GM23338 (cell line): ENCODE results near the gene CRYGB. TPM values are rescaled to one million over a fixed set of nuclear protein-coding genes. Genes with fewer than 3 reads are reported as not detected.
"Not testable (repeated sequence)": the region's sequence is repeated elsewhere in the genome, so short reads cannot be mapped to it uniquely, and the experiment has no call there.

ENCODE experiments used
- ATAC-seq: fragments of 200-7000 bp; cut with Tn5 transposase; 3 replicates; pipeline ENCODE4 v1.9.1; 2020
- DNase-seq: peaks from one replicate; pipeline ENCODE4 v3.0.0-alpha.2; 2015; ENCODE audit warnings: low spot score
- H2AFZ ChIP-seq: fragments of 200-600 bp; sonication (generic); 2 replicates; pipeline ENCODE4 v1.8.0; 2016; ENCODE audit warnings: antibody characterized with exemption, mild to moderate bottlenecking, moderate library complexity
- H3F3A ChIP-seq: fragments of 200-600 bp; sonication (generic); replicated peaks from 2 replicates; pipeline ENCODE4 v1.8.0; 2017; ENCODE audit warnings: antibody characterized with exemption, mixed run types, low read depth
- H3K27ac ChIP-seq: fragments of 200-600 bp; sonication (generic); 2 replicates; pipeline ENCODE4 v1.6.1; 2016; ENCODE audit warnings: low read depth
- H3K27me3 ChIP-seq: fragments of 200-600 bp; sonication (generic); 2 replicates; pipeline ENCODE4 v1.8.0; 2016; ENCODE audit warnings: mild to moderate bottlenecking, mixed run types, moderate library complexity; ENCODE audit not compliant: insufficient read depth
- H3K36me3 ChIP-seq: fragments of 200-600 bp; sonication (generic); 2 replicates; pipeline ENCODE4 v1.8.0; 2016; ENCODE audit warnings: mild to moderate bottlenecking; ENCODE audit not compliant: insufficient read depth
- H3K4me1 ChIP-seq: fragments of 200-600 bp; sonication (generic); 2 replicates; pipeline ENCODE4 v1.8.0; 2016; ENCODE audit warnings: mild to moderate bottlenecking, moderate library complexity; ENCODE audit not compliant: insufficient read depth
- H3K4me2 ChIP-seq: fragments of 200-600 bp; sonication (generic); 2 replicates; pipeline ENCODE4 v1.7.1; 2017; ENCODE audit warnings: mixed run types
- H3K4me3 ChIP-seq: fragments of 200-600 bp; sonication (generic); 2 replicates; pipeline ENCODE4 v1.6.1; 2016; ENCODE audit warnings: mixed run types
- H3K79me2 ChIP-seq: fragments of 200-600 bp; sonication (generic); replicated peaks from 2 replicates; pipeline ENCODE4 v1.8.0; 2017; ENCODE audit warnings: mild to moderate bottlenecking; ENCODE audit not compliant: insufficient read depth
- H3K9me2 ChIP-seq: fragments of 200-600 bp; sonication (generic); 2 replicates; pipeline ENCODE4 v1.8.0; 2017; ENCODE audit not compliant: insufficient read depth
- H4K20me1 ChIP-seq: fragments of 200-600 bp; sonication (generic); replicated peaks from 2 replicates; pipeline ENCODE4 v1.8.0; 2017; ENCODE audit warnings: mild to moderate bottlenecking; ENCODE audit not compliant: insufficient read depth
- H3K27ac Mint-ChIP-seq: 2 replicates; pipeline ENCODE4 v1.8.0; 2020; ENCODE audit warnings: inconsistent platforms, mild to moderate bottlenecking, moderate library complexity, mixed read lengths
- H3K27me3 Mint-ChIP-seq: 3 replicates; pipeline ENCODE4 v1.8.0; 2022; ENCODE audit warnings: low read depth, mild to moderate bottlenecking, moderate library complexity, mixed read lengths, inconsistent platforms; ENCODE audit not compliant: insufficient read depth, poor library complexity
- H3K36me3 Mint-ChIP-seq: 3 replicates; pipeline ENCODE4 v1.8.0; 2021; ENCODE audit warnings: low read depth, mild to moderate bottlenecking, inconsistent platforms, moderate library complexity, mixed read lengths
- H3K4me1 Mint-ChIP-seq: 3 replicates; pipeline ENCODE4 v1.8.0; 2020; ENCODE audit warnings: mild to moderate bottlenecking, inconsistent platforms, mixed read lengths
- H3K4me3 Mint-ChIP-seq: 3 replicates; pipeline ENCODE4 v1.8.0; 2021; ENCODE audit warnings: moderate library complexity, mild to moderate bottlenecking, inconsistent platforms, mixed read lengths
- H3K9me3 Mint-ChIP-seq: 3 replicates; pipeline ENCODE4 v1.8.0; 2020; ENCODE audit warnings: moderate library complexity, mild to moderate bottlenecking, inconsistent platforms, mixed read lengths
- NANOG ChIP-seq: IDR thresholded peaks from 2 replicates; pipeline ENCODE4 v1.6.1; 2016; ENCODE audit warnings: antibody characterized with exemption, borderline replicate concordance
- polyA plus RNA-seq: library from polyadenylated mRNA; unstranded; fragments of >200 nt; fragmentation: Nextera tagmentation; extraction: Ambion mirVana; gene quantifications from 2 replicates; pipeline ENCODE4 v1.2.1, GENCODE V29; 2016
- total RNA-seq: library from RNA; depleted of rRNA; stranded (reverse); fragments of >200 nt; shearing (Covaris generic); gene quantifications from 2 replicates; pipeline ENCODE4 v1.2.3, GENCODE V29; 2014
- TF ChIP-seq, protein P1 (sequence below): IDR thresholded peaks from 2 replicates; pipeline ENCODE4 v1.6.1; 2016; ENCODE audit warnings: antibody characterized with exemption
- TF ChIP-seq, protein P2 (sequence below): fragments of 250-450 bp; sonication (Bioruptor Pico); IDR thresholded peaks from 2 replicates; pipeline ENCODE4 v1.5.0; 2020; ENCODE audit warnings: mild to moderate bottlenecking, moderate library complexity
- TF ChIP-seq, protein P3 (sequence below): IDR thresholded peaks from one replicate; pipeline ENCODE4 v1.6.1; 2018; ENCODE audit warnings: antibody characterized with exemption; ENCODE audit not compliant: unreplicated experiment

The CRYGB gene
- total and polyA plus RNA-seq, 2 experiments from 2014 or later = 0.92 to 1.9 TPM

DNA sequence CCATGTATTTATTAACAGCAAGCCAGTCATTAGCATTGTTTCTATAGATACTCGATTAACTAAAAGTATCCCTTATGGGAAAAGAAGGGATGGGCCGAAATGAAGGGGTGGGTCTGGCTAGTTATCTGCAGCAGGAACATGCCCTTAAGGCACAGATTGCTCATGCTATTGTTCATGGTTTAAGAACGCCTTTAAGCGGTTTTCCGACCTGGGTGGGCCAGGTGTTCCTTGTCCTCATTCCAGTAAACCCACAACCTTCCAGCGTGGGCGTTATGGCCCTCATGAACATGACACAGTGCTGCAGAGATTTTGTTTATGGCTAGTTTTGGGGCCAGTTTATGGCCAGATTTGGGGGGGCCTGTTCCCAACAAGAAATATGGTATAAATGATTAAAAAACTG lies 7.6 kb downstream of the CRYGB start:
- not testable (repeated sequence) for H3K27me3 Mint-ChIP-seq
- peaks cover 27% of the 10 kb centered on the region for H3K9me3 Mint-ChIP-seq

DNA sequence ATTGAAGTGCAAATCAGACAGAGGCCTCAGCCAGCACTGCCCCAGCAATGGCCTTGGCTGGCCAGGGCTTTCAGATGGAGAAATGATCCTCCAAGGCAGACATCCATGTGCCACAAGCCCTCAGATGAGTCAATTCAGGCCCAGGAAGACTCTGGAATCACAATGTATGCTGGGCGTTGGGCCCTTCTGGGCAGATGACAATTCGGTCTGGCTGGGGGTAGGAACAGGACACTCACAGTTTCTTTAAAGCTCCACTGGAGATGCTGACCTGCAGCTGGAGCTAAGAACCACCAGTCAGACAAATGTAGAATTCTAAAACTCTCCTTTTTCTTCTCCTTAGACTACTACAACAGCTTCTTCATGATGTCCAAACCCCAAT lies 9.3 kb downstream of the CRYGB start:
- DNase-seq = no peak
- Histone ChIP-seq H3K79me2 (no peaks in the 10 kb centered on the region), H3K4me1 (peaks cover 1% of the 10 kb centered on the region), H3K36me3 (no peaks in the 10 kb centered on the region), H3K9me2 (no peaks in the 10 kb centered on the region; the same call in 1 of the 2 replicates), H3K27ac (no peak overlapping the region), H2AFZ (no peak overlapping the region), H4K20me1 (no peaks in the 10 kb centered on the region), H3K27me3 (no peaks in the 10 kb centered on the region), H3K4me3 (no peak overlapping the region), H3K4me2 (no peak overlapping the region), H3F3A (no peaks in the 10 kb centered on the region)
- ATAC-seq = no peak
- Mint-ChIP-seq H3K4me3 (no peak overlapping the region), H3K4me1 (no peaks in the 10 kb centered on the region), H3K36me3 (peaks cover 26% of the 10 kb centered on the region), H3K9me3 (peaks cover 27% of the 10 kb centered on the region), H3K27me3 (peaks cover 3% of the 10 kb centered on the region), H3K27ac (no peak overlapping the region)
- TF ChIP-seq, protein P1, sequence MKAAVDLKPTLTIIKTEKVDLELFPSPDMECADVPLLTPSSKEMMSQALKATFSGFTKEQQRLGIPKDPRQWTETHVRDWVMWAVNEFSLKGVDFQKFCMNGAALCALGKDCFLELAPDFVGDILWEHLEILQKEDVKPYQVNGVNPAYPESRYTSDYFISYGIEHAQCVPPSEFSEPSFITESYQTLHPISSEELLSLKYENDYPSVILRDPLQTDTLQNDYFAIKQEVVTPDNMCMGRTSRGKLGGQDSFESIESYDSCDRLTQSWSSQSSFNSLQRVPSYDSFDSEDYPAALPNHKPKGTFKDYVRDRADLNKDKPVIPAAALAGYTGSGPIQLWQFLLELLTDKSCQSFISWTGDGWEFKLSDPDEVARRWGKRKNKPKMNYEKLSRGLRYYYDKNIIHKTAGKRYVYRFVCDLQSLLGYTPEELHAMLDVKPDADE = no peak
- TF ChIP-seq, protein P2, sequence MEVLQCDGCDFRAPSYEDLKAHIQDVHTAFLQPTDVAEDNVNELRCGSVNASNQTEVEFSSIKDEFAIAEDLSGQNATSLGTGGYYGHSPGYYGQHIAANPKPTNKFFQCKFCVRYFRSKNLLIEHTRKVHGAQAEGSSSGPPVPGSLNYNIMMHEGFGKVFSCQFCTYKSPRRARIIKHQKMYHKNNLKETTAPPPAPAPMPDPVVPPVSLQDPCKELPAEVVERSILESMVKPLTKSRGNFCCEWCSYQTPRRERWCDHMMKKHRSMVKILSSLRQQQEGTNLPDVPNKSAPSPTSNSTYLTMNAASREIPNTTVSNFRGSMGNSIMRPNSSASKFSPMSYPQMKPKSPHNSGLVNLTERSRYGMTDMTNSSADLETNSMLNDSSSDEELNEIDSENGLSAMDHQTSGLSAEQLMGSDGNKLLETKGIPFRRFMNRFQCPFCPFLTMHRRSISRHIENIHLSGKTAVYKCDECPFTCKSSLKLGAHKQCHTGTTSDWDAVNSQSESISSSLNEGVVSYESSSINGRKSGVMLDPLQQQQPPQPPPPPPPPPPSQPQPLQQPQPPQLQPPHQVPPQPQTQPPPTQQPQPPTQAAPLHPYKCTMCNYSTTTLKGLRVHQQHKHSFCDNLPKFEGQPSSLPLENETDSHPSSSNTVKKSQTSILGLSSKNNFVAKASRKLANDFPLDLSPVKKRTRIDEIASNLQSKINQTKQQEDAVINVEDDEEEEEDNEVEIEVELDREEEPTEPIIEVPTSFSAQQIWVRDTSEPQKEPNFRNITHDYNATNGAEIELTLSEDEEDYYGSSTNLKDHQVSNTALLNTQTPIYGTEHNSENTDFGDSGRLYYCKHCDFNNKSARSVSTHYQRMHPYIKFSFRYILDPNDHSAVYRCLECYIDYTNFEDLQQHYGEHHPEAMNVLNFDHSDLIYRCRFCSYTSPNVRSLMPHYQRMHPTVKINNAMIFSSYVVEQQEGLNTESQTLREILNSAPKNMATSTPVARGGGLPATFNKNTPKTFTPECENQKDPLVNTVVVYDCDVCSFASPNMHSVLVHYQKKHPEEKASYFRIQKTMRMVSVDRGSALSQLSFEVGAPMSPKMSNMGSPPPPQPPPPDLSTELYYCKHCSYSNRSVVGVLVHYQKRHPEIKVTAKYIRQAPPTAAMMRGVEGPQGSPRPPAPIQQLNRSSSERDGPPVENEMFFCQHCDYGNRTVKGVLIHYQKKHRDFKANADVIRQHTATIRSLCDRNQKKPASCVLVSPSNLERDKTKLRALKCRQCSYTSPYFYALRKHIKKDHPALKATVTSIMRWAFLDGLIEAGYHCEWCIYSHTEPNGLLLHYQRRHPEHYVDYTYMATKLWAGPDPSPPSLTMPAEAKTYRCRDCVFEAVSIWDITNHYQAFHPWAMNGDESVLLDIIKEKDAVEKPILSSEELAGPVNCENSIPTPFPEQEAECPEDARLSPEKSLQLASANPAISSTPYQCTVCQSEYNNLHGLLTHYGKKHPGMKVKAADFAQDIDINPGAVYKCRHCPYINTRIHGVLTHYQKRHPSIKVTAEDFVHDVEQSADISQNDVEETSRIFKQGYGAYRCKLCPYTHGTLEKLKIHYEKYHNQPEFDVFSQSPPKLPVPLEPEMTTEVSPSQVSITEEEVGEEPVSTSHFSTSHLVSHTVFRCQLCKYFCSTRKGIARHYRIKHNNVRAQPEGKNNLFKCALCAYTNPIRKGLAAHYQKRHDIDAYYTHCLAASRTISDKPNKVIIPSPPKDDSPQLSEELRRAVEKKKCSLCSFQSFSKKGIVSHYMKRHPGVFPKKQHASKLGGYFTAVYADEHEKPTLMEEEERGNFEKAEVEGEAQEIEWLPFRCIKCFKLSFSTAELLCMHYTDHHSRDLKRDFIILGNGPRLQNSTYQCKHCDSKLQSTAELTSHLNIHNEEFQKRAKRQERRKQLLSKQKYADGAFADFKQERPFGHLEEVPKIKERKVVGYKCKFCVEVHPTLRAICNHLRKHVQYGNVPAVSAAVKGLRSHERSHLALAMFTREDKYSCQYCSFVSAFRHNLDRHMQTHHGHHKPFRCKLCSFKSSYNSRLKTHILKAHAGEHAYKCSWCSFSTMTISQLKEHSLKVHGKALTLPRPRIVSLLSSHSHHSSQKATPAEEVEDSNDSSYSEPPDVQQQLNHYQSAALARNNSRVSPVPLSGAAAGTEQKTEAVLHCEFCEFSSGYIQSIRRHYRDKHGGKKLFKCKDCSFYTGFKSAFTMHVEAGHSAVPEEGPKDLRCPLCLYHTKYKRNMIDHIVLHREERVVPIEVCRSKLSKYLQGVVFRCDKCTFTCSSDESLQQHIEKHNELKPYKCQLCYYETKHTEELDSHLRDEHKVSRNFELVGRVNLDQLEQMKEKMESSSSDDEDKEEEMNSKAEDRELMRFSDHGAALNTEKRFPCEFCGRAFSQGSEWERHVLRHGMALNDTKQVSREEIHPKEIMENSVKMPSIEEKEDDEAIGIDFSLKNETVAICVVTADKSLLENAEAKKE = no peak
- TF ChIP-seq, protein P3, sequence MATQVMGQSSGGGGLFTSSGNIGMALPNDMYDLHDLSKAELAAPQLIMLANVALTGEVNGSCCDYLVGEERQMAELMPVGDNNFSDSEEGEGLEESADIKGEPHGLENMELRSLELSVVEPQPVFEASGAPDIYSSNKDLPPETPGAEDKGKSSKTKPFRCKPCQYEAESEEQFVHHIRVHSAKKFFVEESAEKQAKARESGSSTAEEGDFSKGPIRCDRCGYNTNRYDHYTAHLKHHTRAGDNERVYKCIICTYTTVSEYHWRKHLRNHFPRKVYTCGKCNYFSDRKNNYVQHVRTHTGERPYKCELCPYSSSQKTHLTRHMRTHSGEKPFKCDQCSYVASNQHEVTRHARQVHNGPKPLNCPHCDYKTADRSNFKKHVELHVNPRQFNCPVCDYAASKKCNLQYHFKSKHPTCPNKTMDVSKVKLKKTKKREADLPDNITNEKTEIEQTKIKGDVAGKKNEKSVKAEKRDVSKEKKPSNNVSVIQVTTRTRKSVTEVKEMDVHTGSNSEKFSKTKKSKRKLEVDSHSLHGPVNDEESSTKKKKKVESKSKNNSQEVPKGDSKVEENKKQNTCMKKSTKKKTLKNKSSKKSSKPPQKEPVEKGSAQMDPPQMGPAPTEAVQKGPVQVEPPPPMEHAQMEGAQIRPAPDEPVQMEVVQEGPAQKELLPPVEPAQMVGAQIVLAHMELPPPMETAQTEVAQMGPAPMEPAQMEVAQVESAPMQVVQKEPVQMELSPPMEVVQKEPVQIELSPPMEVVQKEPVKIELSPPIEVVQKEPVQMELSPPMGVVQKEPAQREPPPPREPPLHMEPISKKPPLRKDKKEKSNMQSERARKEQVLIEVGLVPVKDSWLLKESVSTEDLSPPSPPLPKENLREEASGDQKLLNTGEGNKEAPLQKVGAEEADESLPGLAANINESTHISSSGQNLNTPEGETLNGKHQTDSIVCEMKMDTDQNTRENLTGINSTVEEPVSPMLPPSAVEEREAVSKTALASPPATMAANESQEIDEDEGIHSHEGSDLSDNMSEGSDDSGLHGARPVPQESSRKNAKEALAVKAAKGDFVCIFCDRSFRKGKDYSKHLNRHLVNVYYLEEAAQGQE = no peak
- TF ChIP-seq NANOG = no peak

More for the DNA sequence above, 7.6 kb downstream of the CRYGB start:
- H3K4me3 ChIP-seq, H3K9me2 ChIP-seq, H3K36me3 ChIP-seq, H3K4me2 ChIP-seq, H3F3A ChIP-seq, H4K20me1 ChIP-seq, H3K79me2 ChIP-seq, H3K27ac ChIP-seq, H3K27ac Mint-ChIP-seq, DNase-seq, H3K27me3 ChIP-seq, H2AFZ ChIP-seq, ATAC-seq, H3K4me3 Mint-ChIP-seq: not testable (repeated sequence)
- peaks cover 15% of the 10 kb centered on the region for H3K4me1 ChIP-seq
- peaks cover 26% of the 10 kb centered on the region for H3K36me3 Mint-ChIP-seq
- peaks cover 13% of the 10 kb centered on the region for H3K4me1 Mint-ChIP-seq
